Mesodermal cell (in vitro differentiated cells): Measurements from ENCODE around the gene ARHGEF39.
A peak's percentile ranks its signal among the peaks of the same experiment; 100 is the strongest.

ENCODE experiments used
- H3K27ac ChIP-seq: 2 replicates; pipeline ENCODE4 v1.7.0; 2013; ENCODE audit warnings: mild to moderate bottlenecking, low read depth, low read length, moderate library complexity; ENCODE audit not compliant: severe bottlenecking
- H3K36me3 ChIP-seq: 2 replicates; pipeline ENCODE4 v1.7.1; 2013; ENCODE audit warnings: mild to moderate bottlenecking, low read length, moderate library complexity; ENCODE audit not compliant: control insufficient read depth, insufficient read depth
- H3K4me1 ChIP-seq: one replicate; pipeline ENCODE4 v1.7.1; 2013; ENCODE audit warnings: mild to moderate bottlenecking, low read length; ENCODE audit not compliant: insufficient read depth, control insufficient read depth, poor library complexity, severe bottlenecking
- H3K4me3 ChIP-seq: 2 replicates; pipeline ENCODE4 v1.7.0; 2013; ENCODE audit warnings: low read length, control low read depth, mild to moderate bottlenecking; ENCODE audit not compliant: insufficient read depth, poor library complexity, severe bottlenecking; ENCODE audit errors: extremely low read depth
- H3K9me3 ChIP-seq: 2 replicates; pipeline ENCODE4 v1.7.1; 2013; ENCODE audit warnings: mild to moderate bottlenecking, low read length, moderate library complexity; ENCODE audit not compliant: control insufficient read depth
- WGBS, 2 experiments: methylation state at CpG; one replicate each; pipeline ENCODE4 v1.1.5; 2013; ENCODE audit warnings: missing lambda C conversion rate in 2 of 2; ENCODE audit not compliant: insufficient coverage in 2 of 2; 5-methylcytosine and 5-hydroxymethylcytosine counted together

Gene ARHGEF39

GRCh38 chr9:35705372-35705771 lies 40.4 kb upstream of the ARHGEF39 start:
- peaks cover 100% of the 10 kb centered on the region for H3K36me3 ChIP-seq
- WGBS, 2 experiments = 87% methylated on average over 8 of the region's 8 CpGs
- no peaks in the 10 kb centered on the region for H3K4me1 ChIP-seq
- H3K27ac ChIP-seq = no peak overlapping the region
- no peak overlapping the region for H3K4me3 ChIP-seq
- no peaks in the 10 kb centered on the region for H3K9me3 ChIP-seq

DNA sequence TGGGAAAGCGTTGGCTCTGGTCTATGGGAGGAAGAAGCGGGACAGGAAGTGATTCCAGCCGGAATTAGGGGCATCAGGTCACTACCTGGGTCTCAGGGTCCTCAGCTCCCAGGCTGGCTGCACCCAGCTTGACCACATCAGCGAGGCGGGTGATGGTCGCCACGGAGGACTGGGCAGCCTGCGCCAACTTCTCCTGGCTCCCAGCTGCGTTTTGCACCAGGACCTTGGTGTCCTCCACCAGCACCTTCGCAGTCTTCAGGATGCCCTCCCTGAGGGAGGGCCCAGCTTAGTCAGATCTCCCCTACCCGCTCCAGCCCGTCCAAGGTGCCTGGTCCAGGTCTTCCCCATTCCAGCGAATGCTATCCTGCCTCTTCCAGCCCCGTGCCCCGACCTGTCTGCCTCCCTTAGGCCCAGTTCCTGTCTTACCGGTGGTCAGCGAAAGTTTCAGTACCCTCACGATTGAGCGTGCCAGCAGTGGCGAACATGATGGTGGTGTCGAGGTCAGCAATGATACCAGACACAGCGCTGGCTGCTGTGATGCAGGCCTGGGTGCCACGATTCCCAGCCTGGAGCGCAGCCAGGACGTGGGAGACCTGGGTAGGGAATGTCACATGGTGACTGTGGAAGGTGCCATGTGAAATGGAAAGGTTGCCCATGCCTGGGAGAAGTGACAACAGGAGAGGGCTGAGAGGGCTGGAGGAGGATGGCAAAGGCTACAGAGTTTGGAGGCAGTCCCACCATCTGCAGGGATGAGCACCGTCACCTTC lies 39.1 kb upstream of the ARHGEF39 start:
- no peaks in the 10 kb centered on the region for H3K4me1 ChIP-seq
- 94 to 96% methylated on average over 25 to 26 of the region's 26 CpGs for WGBS, 2 experiments
- no peaks in the 10 kb centered on the region for H3K9me3 ChIP-seq
- H3K27ac ChIP-seq = no peak overlapping the region
- peaks cover 100% of the 10 kb centered on the region for H3K36me3 ChIP-seq
- no peak overlapping the region for H3K4me3 ChIP-seq

DNA sequence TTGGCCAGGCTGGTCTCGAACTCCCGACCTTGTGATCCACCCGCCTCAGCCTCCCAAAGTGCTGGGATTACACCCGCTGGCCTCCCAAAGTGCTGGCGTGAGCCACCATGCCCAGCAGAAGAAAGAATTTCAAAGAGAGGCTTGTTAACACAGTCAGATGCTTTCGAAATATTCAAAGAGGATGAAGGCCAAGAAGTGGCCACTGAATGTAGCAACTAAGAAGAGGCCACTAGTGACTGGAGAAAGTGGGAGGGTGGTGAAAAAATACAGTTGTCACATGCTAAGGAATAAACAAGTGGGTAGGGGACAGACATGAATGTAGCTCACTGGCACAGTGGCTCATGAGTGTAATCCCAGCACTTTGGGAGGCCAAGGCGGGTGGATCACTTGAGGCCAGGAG lies 37.7 kb upstream of the ARHGEF39 start:
- H3K9me3 ChIP-seq = no peaks in the 10 kb centered on the region
- no peak overlapping the region for H3K4me3 ChIP-seq
- H3K36me3 ChIP-seq = peaks cover 100% of the 10 kb centered on the region
- H3K27ac ChIP-seq = no peak overlapping the region
- 96 to 98% methylated on average over 7 of the region's 7 CpGs for WGBS, 2 experiments
- no peaks in the 10 kb centered on the region for H3K4me1 ChIP-seq

DNA sequence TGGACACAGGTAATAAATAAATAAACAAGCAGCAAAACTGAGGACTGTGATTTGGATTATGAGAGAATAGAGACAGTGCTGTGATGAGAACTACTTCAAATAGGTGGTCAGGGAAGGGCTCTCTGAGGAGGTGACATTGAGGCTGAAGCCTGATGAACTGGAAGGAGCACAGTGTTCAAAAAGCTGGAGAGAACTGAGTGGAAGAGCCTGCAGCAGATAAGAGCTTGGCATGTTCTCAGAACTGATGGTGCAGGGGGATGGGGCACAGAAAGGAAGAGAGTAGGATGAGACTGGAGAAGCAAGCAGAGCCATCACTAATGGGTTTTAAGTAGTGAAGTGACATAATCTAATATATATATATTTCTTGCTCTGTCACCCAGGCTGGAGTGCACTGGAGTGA lies 35.9 kb upstream of the ARHGEF39 start:
- H3K27ac ChIP-seq = no peak overlapping the region
- no peaks in the 10 kb centered on the region for H3K4me1 ChIP-seq
- no peak overlapping the region for H3K4me3 ChIP-seq
- H3K9me3 ChIP-seq = no peaks in the 10 kb centered on the region
- peaks cover 99% of the 10 kb centered on the region for H3K36me3 ChIP-seq

GRCh38 chr9:35700031-35700430 lies 35.0 kb upstream of the ARHGEF39 start:
- Histone ChIP-seq H3K4me3 (no peak overlapping the region), H3K36me3 (peaks cover 96% of the 10 kb centered on the region), H3K27ac (no peak overlapping the region), H3K9me3 (no peaks in the 10 kb centered on the region), H3K4me1 (no peaks in the 10 kb centered on the region)
- WGBS, 2 experiments = 92 to 94% methylated on average over 10 to 11 of the region's 11 CpGs

DNA sequence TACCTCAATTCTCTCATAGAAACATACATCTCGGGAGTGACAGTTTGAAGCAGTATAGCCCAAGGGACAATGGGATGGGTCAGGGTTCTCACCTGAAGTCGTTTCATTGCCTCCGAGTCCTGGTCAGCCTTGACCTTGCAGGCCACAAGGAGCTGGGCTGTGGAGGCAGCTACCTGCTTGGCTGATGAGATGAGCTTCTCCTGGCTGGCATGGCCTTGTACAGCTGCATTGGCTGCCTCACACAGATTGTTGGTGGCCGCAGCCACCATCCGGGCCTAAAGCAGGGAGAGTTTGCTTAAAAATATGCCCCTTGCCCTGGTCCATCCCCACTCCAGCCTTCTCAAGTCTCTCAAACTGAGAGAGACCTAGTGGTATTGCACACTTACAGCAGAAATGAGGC lies 33.2 kb upstream of the ARHGEF39 start:
- H3K4me3 ChIP-seq = no peak overlapping the region
- WGBS, 2 experiments = 88 to 92% methylated on average over 5 of the region's 5 CpGs
- no peaks in the 10 kb centered on the region for H3K9me3 ChIP-seq
- H3K4me1 ChIP-seq = no peaks in the 10 kb centered on the region
- peaks cover 78% of the 10 kb centered on the region for H3K36me3 ChIP-seq
- no peak overlapping the region for H3K27ac ChIP-seq

- H3K27ac ChIP-seq = no peak overlapping the region
- no peak overlapping the region for H3K4me3 ChIP-seq
- 97 to 98% methylated on average over 9 to 13 of the region's 14 CpGs for WGBS, 2 experiments
- H3K9me3 ChIP-seq = no peaks in the 10 kb centered on the region
- no peaks in the 10 kb centered on the region for H3K4me1 ChIP-seq
- peaks cover 71% of the 10 kb centered on the region for H3K36me3 ChIP-seq
Measured at GRCh38 chr9:35697486-35697885, 32.5 kb upstream of the ARHGEF39 start.

GRCh38 chr9:35696520-35697215 lies 31.7 kb upstream of the ARHGEF39 start:
- peaks cover 63% of the 10 kb centered on the region for H3K36me3 ChIP-seq
- no peak overlapping the region for H3K4me3 ChIP-seq
- no peak overlapping the region for H3K27ac ChIP-seq
- no peaks in the 10 kb centered on the region for H3K4me1 ChIP-seq
- 64 to 66% methylated on average over 8 to 9 of the region's 9 CpGs for WGBS, 2 experiments
- H3K9me3 ChIP-seq = no peaks in the 10 kb centered on the region

GRCh38 chr9:35695943-35696401 lies 31.0 kb upstream of the ARHGEF39 start:
- H3K4me3 ChIP-seq = no peak overlapping the region
- H3K9me3 ChIP-seq = no peaks in the 10 kb centered on the region
- 100% methylated on average over 1 to 3 of the region's 3 CpGs for WGBS, 2 experiments
- H3K36me3 ChIP-seq = peaks cover 56% of the 10 kb centered on the region
- H3K27ac ChIP-seq = no peak overlapping the region
- no peaks in the 10 kb centered on the region for H3K4me1 ChIP-seq

- Histone ChIP-seq H3K36me3 (peaks cover 29% of the 10 kb centered on the region), H3K27ac (peak overlapping the region; percentile 92), H3K4me3 (peak overlapping the region; percentile 79), H3K9me3 (no peaks in the 10 kb centered on the region), H3K4me1 (peaks cover 19% of the 10 kb centered on the region)
- 65 to 67% methylated on average over 10 of the region's 13 CpGs for WGBS, 2 experiments
Measured at GRCh38 chr9:35691757-35692301, 26.8 kb upstream of the ARHGEF39 start.

- peaks cover 30% of the 10 kb centered on the region for H3K36me3 ChIP-seq
- 12 to 18% methylated on average over 8 to 9 of the region's 10 CpGs for WGBS, 2 experiments
- H3K9me3 ChIP-seq = no peaks in the 10 kb centered on the region
- H3K4me3 ChIP-seq = peak overlapping the region; percentile 79
- H3K4me1 ChIP-seq = peaks cover 23% of the 10 kb centered on the region
- peak overlapping the region; percentile 92 for H3K27ac ChIP-seq
Measured at GRCh38 chr9:35691334-35691650, 26.3 kb upstream of the ARHGEF39 start.
